Heart right ventricle (tissue), 16 donors: ENCODE data around the gene CELSR1. TPM values are rescaled to one million over a fixed set of nuclear protein-coding genes. Genes with fewer than 3 reads are reported as not detected.

Experiments
- ATAC-seq, 8 donors: fragments of 200-7000 bp; cut with Tn5 transposase; one replicate each; pipeline ENCODE4 v1.9.1; 2020; ENCODE audit warnings: mild to moderate bottlenecking in 8 of 8, moderate library complexity in 8 of 8, moderate number of reproducible peaks in 1 of 8
- DNase-seq, 2 donors: peaks; one replicate each; pipeline ENCODE4 v3.0.0-alpha.2; 2020
- H3K27ac ChIP-seq, 10 donors: fragments of 200-600 bp; sonication (generic) in 2 of 10; one replicate each; pipeline versions ENCODE4 v1.5.0 to v1.8.0; 2020 to 2022; ENCODE audit warnings: mild to moderate bottlenecking in 3 of 10
- H3K27me3 ChIP-seq, 7 donors: fragments of 200-600 bp; one replicate each; pipeline ENCODE4 v1.8.0; 2021 to 2022; ENCODE audit warnings: mild to moderate bottlenecking in 2 of 7
- H3K36me3 ChIP-seq, 9 donors: fragments of 200-600 bp; sonication (generic) in 1 of 9; one replicate each; pipeline versions ENCODE4 v1.5.0 to v1.8.0; 2020 to 2022; ENCODE audit warnings: mild to moderate bottlenecking in 2 of 9
- H3K4me1 ChIP-seq, 9 donors: fragments of 200-600 bp; sonication (generic) in 1 of 9; one replicate each; pipeline versions ENCODE4 v1.5.0 to v1.8.0; 2020 to 2022; ENCODE audit warnings: mild to moderate bottlenecking in 4 of 9
- H3K4me3 ChIP-seq, 10 donors: fragments of 200-600 bp; sonication (generic) in 2 of 10; one replicate each; pipeline versions ENCODE4 v1.5.0 to v1.8.0; 2020 to 2022; ENCODE audit warnings: mild to moderate bottlenecking in 7 of 10, moderate library complexity in 2 of 10
- H3K9me3 ChIP-seq, 11 donors: fragments of 200-600 bp in 10 of 11; sonication (generic) in 2 of 11; one replicate each; pipeline versions ENCODE4 v1.5.0 to v1.8.0; 2013 to 2022; ENCODE audit warnings: mild to moderate bottlenecking in 2 of 11, control low read depth in 1 of 11, moderate library complexity in 1 of 11
- CTCF ChIP-seq, 9 donors: fragments of 200-600 bp; sonication (generic) in 2 of 9; IDR thresholded peaks; one replicate each; pipeline versions ENCODE4 v1.5.0 to v1.8.0; 2021 to 2022; ENCODE audit warnings: antibody characterized with exemption in 9 of 9, mild to moderate bottlenecking in 5 of 9, moderate library complexity in 1 of 9
- WGBS, 2 donors: extraction: QIAGEN DNeasy Blood & Tissue Kit; methylation state at CpG; one replicate each; pipeline ENCODE4 v1.1.7; 2013; ENCODE audit warnings: inconsistent platforms in 1 of 2; 5-methylcytosine and 5-hydroxymethylcytosine counted together
- intact Hi-C, 10 donors: fragments of 100-400 bp; cut with DNase I; formaldehyde crosslinking; loops; one replicate each; pipeline versions ENCODE4 v1.11.1 to v1.14.2; 2022
- polyA plus RNA-seq, 2 donors: library from polyadenylated mRNA; stranded (reverse); fragments of 200-250 nt; gene quantifications; one replicate each; pipeline ENCODE4 v1.2.3, GENCODE V29; 2013
- total RNA-seq, 10 donors: library from RNA; stranded (reverse); fragmentation: NEBNext Ultra II Directional in 3 of 10; extraction: Animal tissue kit (Norgen Biotek cat#: 25700) in 3 of 10; gene quantifications; one replicate each; pipeline versions ENCODE4 v1.2.1 to v1.2.4, GENCODE V29; 2021 to 2023
- donor health status: Arrhythmogenic right ventricular cardiomyopathy.
- donor health status: ischemic (EF 13 %, LVEDD 7.1; RV severe dilation, severe dysfunction).
- donor health status: healthy with polysubstance abuse.
- donor health status: DM: no; HTN: yes; CAD: no.
- donor health status: DM: no; HTN: no; CAD: no.
- donor health status: ischemic (EF 25% LVEDD 6.9; RV normal size, moderate dysfunction).
- donor health status: ischemic (EF 25% LVEDD 5.7; RV mildly dilated, moderate dysfunction).
- donor health status: healthy.
- donor health status: DM: yes; HTN: yes; CAD: no.
- donor health status: Ischemic cardiomyopathy.
- donor health status: ischemic (EF 35%, LVEDD 5.7; RV mildly dilated, moderate dysfunction).
- donor health status: nonischemic (EF 11% LVEDD 7.7; RV severe dilation, severe dysfunction).
- donor health status: DM: yes; HTN: yes; CAD: no.
- donor health status: PGD.
- donor health status: ischemic (EF 29% LVEDD 5.4; RV normal size, mild dysfunction).
- donor health status: nonischemic (EF 23%, LVEDD 6.1; RV moderate dilation, normal function).

Gene CELSR1
- total and polyA plus RNA-seq, 12 donors, result 4.0 to 16.7 (median 11.4) TPM

- TF ChIP-seq CTCF (IDR thresholded peaks at IDR 0.05), result no peak
- peak in 1 of 8 donors; percentile 24 for ATAC-seq
- Histone ChIP-seq H3K27me3 (peaks cover 0 to under 1% (median 0%) of the 10 kb centered on the region in 7 donors), H3K27ac (no peak overlapping the region), H3K9me3 (peaks cover 0 to 6% (median 0%) of the 10 kb centered on the region in 11 donors), H3K4me3 (no peak overlapping the region), H3K4me1 (peaks cover 0 to 7% (median 3%) of the 10 kb centered on the region in 9 donors), H3K36me3 (no peaks in the 10 kb centered on the region)
- no peak for DNase-seq
- WGBS, 2 donors, result 76 to 78% methylated on average over 7 of the region's 7 CpGs
- intact Hi-C loops, result no loop called here
These were observed 55.3 kb downstream of the CELSR1 start for GRCh38 chr22:46482056-46482675.

GRCh38 chr22:46481386-46481785 lies 56.0 kb downstream of the CELSR1 start:
- Histone ChIP-seq H3K4me1 (peaks cover 0 to 7% (median 3%) of the 10 kb centered on the region in 9 donors), H3K36me3 (no peaks in the 10 kb centered on the region), H3K27me3 (peaks cover 0 to 4% (median 0%) of the 10 kb centered on the region in 7 donors), H3K9me3 (peaks cover 0 to 6% (median 0%) of the 10 kb centered on the region in 11 donors), H3K4me3 (no peak overlapping the region), H3K27ac (no peak overlapping the region)
- TF ChIP-seq CTCF (IDR thresholded peaks at IDR 0.05), result no peak
- ATAC-seq, result no peak
- WGBS, 2 donors, result 70 to 73% methylated on average over 6 of the region's 6 CpGs
- DNase-seq, result no peak
- intact Hi-C loops, result no loop called here

GRCh38 chr22:46480396-46480795 lies 57.0 kb downstream of the CELSR1 start:
- no peaks in the 10 kb centered on the region for H3K36me3 ChIP-seq
- H3K27ac ChIP-seq, result no peak overlapping the region
- intact Hi-C loops, result no loop called here
- DNase-seq (no peak), ATAC-seq (no peak)
- TF ChIP-seq CTCF (IDR thresholded peaks at IDR 0.05), result no peak
- peaks cover 0 to 6% (median 0%) of the 10 kb centered on the region in 11 donors for H3K9me3 ChIP-seq
- H3K4me1 ChIP-seq, result peaks cover 0 to 7% (median 3%) of the 10 kb centered on the region in 9 donors
- 28 to 47% methylated on average over 1 of the region's 1 CpG for WGBS, 2 donors
- no peak overlapping the region for H3K4me3 ChIP-seq
- peaks cover 0 to 4% (median 0%) of the 10 kb centered on the region in 7 donors for H3K27me3 ChIP-seq

- Histone ChIP-seq H3K4me3 (no peak overlapping the region), H3K36me3 (no peaks in the 10 kb centered on the region), H3K4me1 (peaks cover 0 to 2% (median under 1%) of the 10 kb centered on the region in 9 donors), H3K27ac (no peak overlapping the region), H3K9me3 (peaks cover 0 to 13% (median 0%) of the 10 kb centered on the region in 11 donors), H3K27me3 (peaks cover 0 to 4% (median 0%) of the 10 kb centered on the region in 7 donors)
- intact Hi-C loops, result no loop called here
- ATAC-seq (no peak), DNase-seq (no peak)
- no peak for TF ChIP-seq CTCF (IDR thresholded peaks at IDR 0.05)
- 83 to 84% methylated on average over 16 of the region's 16 CpGs for WGBS, 2 donors
These were observed 58.4 kb downstream of the CELSR1 start for GRCh38 chr22:46479046-46479445.
